HG03558 (cell line): ENCODE measurements around the gene CXCR5.

Experiments used
- ATAC-seq: cut with Tn5 transposase; IDR thresholded peaks from one replicate; pipeline ENCODE4 v1.9.1; 2021; ENCODE audit warnings: moderate number of reproducible peaks; ENCODE audit not compliant: unreplicated experiment; ENCODE audit errors: extremely low read depth

The CXCR5 gene

DNA sequence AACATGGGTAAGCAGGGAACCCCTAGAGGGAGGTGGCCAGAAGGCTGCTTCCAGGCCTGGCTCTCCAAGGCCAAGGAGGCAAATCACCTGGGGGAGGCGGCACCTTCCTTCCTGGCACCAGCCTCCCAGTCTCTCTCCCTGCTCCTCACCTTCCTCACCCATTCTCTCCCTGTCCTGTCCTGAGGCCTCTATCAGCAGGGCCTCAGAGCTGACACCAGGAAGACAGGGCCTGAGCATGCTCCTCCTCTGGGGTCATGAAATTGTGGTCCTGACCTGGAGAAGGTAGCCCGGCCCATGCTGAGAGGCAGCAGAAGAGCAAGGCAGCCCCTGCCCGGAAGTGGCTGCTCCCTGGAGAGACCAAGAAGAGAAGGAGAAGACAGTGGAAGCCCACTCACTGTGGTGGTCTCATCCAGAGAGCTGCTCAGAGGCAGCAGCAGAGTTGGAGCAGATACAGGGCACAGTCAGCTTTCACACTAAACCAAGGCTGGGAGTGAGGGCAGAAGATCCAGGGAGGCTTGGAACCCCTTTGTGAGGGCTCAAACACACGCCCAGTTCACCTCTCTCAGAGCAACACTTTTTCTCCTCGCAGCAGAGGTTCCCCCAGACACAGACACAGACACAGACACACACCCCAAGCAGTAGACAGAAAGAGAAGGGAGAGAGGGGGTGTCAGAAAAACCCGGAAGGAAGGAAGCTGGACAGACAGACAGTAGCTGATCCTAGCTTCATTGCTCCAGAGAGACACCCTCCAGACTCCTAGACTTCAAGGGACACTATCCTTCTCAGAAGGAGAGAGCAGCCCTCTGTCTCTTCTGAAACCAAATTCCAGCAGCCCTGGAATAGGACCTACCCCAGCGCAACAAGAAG is 40.3 kb downstream of the CXCR5 start:
- no peak for ATAC-seq

DNA sequence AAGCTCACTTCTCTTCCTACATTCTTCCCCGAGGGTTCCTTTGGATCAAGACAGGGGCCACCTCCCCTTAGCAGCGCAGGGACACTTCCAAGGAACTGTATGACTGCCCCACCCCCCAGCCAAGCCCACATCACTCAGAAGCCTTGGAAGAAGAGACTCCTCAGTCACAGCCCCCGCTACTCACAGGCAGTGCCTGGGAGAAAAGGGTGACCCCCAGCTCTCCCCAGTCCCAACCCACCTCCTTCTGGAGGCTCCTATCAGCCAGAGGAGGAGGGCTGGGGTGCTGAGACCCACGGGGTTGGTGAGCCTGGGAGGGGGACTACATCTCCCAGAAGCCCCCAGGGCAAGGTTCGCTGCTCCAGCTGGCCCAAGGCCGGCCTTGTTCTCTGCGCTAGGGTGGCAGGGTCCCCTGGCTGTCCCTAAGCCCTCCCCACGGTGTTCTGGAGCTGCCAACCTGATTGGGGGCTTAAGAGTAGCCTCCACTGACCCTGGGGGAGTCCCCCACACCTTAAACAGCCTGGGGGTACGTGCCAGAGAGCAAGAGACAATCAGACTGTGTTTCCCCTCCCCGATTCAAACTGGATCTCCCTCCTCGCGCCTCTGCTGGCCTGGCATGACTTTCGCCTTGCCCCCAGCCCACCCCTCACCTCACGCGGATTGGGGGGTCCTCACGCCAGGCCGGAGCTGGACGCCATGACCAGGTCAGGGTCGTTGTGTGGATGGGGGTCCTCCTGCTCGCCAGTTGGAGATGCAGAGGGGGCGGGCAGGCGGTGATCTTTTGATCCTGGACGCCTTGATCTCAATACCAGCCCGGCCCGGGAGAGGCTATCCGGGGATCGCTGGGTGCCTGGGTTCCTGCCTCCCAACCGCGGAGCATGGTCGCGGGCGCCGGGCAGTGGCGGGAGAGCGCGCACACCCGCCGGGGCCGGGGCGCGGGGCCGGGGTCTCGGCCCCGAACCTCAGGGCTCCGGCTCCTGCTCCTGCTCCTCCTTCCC is 41.2 kb downstream of the CXCR5 start:
- ATAC-seq = no peak

DNA sequence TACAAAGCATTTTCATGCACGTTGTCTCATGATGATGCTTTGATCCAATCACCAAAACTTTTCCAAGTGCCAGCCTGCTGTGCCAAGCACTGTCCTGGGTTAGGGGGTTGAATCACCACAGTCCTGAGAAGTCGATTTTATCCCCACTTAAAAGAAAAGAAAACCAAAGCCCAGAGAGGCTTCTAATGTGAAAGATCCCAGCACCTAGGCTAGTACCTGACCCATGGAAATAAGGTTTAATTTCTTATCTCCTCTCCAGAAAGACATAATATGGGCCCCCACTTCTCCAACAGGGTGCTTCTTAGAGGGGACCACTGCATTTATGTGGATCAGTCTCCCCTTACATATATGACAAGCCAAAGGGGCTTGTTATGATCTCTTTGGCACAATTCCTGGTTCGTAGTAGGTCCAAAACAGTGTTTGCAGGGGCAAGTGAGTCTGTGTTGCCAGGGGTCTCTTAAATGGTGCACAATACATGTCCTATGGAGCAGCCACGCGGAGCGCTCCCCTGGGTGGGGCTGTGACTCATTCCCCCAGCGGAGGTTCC is 43.9 kb downstream of the CXCR5 start:
- ATAC-seq = no peak

DNA sequence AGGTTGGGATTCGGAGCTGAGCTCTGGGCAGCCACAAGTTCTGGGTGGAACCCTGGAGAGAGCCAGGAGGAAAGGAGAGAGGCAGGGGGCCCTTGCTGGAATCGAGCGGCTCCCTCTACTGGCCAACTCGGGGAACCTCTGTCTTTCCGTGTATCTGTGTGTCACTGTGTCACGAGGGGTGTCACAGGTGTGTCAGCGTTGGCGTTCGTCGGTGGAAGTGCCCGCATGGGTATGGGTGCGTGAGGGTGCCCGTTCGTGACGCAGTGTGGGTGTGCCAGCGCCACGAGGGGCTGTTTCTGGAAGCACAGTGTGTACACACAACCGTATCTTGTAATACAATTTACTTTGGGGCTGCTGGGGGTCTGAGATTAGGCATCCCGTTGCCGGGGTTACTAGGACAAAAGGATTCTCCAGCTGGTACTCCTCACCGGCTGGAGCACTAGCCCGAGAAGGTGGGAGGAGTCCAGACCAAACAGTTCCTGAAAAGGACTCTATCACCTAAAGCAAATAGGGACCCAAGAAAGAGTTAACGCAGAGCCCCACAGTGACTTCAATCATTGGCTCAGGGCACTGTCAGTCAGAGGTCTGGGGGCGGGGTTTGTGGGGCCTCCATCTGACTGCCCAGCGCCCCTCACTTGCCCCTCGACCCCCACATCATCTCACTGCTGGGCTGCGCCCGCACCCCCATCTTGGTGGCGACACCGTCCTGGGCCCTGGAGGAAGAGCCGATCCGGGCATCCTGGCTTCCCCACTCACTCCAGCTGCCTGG is 44.6 kb downstream of the CXCR5 start:
- peak; percentile 43 for ATAC-seq

DNA sequence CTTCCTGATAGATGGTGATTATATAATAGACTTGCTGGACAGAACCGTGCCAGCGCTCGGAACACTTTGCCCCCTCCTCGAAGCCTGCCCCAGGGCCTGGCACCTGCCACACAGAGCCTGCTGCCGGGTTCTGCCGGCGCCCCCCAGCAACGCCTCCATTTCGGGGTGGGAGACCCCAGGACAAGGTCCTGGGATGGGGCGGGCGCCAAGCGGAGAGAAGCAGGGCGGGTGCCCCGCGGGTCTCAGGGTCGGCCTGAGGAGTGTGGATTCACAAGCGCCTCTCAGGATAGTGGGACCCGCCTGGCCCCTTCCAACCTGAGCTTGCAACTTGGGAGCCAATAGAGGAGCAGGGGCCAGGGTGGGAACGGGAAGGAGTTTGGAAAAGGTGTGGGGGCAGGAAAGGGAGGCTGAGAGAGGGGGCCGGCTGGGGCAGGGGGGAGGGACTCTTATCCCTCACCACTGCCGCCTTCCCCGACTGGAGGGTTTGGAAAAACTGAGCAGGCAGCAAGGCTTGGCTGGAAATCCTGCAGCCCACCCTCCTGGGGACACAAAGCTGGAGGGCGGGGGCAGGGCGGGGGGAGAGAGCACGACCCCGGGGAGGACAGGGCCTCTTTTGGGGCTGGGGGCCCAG is 45.3 kb downstream of the CXCR5 start:
- ATAC-seq = no peak

DNA sequence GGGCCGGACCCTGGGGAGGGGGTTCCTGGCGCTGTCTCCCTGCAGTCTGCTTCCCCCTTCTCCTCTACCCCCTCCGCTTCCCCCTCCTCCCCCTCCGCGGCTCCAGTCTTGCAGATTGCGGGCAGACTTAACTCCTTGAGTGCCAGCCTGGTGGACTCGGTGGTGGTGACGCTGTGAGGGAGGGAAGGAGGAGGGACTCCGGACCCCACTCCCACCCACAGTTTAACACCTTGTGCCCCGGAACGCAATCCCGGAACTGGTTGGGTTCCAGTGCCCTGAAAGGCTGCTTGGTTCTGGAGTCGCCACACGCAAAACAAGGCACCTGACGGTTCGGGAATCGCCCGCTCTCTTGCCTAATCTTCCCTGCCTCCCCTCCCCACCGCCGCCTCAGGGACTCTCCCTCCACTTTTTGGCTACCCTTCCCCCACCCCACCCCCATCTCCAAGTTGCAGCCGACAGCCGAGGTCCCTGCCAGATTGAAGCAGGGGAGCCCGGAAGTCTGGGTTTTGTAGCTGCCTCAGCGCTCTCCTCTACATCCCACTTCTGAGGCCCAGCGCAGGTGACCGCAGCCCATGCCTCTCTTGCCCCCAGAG is 45.9 kb downstream of the CXCR5 start:
- ATAC-seq = no peak

DNA sequence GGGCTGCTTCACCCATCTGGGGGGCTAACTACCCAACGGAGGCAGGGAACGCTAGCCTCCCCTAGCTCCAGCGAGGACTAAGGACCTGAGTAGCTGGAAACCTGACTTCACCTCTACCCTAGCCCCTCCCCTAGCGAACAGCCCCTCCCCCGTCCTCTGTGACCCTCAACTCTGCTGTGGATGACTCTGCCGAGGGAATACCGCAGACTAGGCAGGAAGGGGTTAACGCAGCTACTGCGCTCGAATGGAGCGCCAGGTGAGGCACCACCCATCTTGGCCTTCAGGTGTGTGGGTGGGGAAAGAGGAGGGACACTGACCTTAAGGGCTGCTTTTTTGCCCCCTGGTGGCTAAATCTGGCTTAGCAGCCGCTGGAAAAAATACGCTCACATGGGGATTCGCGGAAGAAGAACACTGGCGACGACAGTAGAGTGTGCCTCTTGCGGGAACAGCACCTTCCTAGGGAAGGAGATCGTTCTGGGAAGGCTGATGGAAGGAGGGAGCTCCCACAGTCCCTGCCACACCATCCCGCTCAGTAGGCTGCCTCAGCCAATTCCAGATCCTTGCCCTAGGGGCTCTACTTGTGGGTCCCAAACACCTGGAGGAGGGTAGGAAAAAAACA is 46.5 kb downstream of the CXCR5 start:
- ATAC-seq = no peak

DNA sequence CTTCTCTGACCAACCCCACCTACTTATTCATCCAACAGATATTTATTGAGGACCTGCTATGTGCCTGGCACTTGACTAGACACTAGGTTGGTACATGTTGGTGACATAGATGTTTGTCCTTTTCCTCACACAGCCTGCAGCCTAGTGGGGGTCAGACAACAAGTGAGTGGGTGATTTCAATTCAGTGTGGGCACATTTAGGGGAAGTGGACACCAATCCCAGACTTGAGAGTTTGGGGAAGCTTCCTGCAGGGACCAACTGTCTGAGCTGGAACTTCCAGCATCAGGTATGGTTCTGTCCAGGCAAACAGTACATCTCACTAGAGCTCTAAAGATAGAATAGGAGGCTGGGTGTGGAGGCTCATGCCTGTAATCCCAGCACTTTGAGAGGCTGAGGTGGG is 47.9 kb downstream of the CXCR5 start:
- ATAC-seq = no peak

DNA sequence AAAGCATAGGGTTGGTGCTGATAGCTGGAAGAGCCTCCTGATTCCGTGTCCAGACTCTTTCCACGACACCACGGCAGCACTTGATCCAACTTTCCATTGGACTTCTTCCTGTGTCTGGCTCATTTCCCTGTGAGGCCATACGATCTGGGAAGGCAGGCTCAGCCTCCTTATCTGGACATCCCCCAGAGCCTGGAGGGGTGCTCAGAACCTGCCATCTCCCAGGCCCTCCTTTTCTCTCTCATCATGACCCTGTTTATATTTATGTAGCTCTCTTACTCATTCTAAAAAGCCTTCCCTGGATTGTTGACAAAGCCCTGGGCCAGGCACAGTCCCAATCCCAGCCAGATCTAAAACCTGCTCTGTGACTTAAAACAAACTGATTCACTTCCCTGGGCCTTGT is 49.8 kb downstream of the CXCR5 start:
- no peak for ATAC-seq

DNA sequence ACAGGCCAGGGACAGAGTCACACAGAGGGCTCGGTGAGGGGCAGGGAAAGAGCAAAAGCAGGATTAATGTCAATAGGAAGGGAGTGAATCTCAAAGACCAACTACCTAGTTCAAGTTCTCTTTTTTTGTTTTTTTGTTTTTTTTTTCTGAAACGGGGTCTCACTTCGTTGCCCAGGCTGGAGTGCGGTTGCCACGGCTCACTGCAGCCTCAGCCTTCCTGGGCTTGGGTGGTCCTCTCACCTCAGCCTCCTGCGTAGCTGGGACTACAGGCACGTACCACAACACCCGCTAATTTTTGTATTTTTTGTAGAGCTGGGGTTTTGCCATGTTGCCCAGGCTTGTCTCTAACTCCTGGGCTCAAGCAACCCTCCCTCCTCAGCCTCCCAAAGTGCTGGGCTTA is 51.7 kb downstream of the CXCR5 start:
- no peak for ATAC-seq

DNA sequence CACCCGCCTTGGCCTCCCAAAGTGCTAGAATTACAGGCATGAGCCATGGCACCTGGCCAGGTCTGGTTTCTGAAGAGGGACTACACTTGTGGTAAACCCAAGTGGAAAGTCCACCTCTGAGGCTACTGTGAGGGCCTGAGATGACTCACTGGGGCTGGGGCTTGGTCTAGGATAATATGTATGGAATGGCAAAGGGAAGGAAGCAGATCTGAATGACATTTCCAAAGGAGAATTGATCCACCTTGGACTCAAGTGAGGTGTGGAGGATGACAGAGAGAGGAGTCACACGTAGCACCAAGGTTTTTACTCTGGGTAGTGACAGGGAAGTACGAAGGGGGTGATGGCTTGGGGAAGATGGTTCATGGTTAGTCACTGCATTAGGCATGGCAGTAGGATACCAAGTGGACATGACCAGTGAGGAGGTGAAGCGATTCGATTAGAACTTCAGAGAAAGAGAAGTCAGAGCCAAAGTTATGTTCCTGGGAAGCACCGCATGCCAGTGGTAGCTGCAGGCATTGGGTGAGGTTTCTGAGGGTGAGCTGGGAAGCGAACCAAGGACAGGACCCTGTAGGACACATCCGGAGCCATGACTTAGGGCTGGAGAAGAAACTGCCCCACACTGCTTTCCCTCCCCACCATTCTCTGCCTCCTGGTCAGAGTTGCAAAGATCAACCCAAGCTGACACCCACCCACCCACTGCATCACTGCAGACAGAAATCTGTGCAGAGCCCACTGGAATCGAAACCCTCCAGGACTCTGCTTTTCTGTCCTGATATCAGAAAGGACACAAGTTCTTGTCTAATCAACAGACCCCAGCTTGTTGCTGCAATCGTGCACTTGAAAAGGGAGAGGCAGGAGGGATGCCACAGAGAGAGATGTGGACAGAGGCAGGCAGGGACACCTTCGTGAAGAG is 55.1 kb downstream of the CXCR5 start:
- ATAC-seq = no peak

DNA sequence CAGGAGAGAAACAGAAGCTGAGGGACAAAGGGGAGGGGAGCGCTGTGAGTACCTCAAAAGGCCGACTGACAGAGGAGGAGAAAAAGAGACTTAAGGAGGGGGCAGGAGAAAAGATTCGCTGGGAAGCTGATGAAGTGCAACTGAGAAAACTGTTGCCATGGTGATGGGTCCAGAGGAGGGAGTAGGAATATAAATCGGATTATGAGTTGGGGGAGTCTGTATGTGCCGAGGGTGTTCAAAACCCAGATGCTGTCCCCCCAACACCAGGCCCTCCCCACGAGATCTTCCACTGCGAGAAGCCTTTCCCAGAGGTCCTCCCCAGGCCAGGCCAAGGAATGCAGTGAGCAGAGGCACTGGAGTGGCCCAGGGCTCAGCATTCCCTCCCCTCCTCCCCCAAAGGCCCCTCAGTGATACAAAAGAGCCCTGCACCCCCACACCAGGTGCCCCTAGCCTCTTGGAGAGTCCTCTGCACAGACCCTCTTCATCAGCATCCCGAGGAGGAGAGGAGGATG is 55.8 kb downstream of the CXCR5 start:
- ATAC-seq = no peak

DNA sequence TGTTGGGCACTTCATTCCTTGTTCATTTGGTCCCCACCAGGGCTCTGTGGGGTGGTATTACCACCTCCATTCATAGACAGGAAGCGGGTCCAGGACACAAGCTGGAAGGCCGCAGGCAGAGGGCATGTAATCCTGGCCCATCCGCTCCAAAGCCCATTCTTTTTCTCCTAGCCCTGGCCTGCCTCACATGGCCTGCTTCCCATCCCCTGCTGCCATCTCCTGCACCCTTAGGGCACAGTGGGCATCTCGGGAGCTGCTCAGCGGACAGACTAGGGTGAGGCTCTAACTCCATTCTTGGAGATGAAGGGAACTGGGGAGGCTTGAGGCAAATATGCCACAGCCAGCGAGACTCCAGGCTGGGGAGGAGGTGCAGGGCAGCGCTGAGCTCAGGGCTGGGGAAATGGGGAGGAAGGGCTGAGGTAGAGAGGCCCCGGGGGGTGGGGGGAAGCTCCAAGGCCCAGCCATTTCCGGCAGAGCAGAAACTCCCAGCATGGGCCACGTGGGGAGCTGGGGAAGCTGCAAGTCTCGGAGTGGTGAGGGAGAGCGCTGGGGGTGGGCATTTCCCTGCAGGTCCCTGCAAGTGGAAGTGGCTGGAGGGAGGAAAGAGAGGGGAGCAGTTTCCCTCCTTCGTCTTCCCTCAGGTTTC is 56.4 kb downstream of the CXCR5 start:
- no peak for ATAC-seq

DNA sequence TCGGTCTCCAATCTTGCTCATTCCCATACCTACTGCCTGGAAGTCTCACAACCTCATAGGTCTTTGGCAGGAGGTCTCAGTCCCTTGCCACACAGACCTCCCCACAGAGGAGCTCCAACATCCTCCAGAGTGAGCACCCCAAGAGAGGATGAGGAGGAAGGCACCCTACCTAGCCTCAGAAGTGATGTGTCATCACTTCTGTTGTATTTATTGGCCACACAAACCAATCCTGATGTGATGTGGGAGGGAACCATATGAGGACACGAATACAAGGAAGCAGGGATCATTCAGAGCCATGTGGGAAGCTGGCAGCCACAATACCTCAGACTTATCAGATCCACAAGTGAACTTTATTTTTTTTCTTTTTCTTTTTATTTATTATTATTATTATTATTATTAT is 63.4 kb downstream of the CXCR5 start:
- no peak for ATAC-seq
